ENCODE measurements around the gene CHST2. TPM values are rescaled to one million over a fixed set of nuclear protein-coding genes. Genes with fewer than 3 reads are reported as not detected.

The CHST2 gene
- total RNA-seq, 1 experiment from 2014 or later = 0.26 TPM

DNA sequence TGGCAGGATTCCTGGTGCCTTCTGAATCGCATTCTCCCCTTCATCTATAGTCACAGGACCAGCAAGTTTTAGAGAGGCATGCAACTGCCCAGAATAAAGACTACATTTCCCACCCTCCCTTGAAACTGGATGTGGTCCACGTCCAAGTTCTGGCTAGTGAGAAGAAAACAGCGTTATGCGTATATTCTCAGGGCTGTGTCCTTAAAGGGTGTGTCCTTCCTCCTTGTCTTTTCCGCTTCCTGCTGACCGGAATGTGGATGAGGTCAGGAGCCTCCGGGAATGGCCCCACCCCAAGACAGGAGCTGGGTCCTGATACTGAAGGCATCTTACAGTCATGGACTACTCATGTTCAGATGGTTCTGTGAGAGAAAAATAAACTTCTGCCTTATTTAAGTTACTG lies 20.2 kb downstream of the CHST2 start:
- ATAC-seq = no peak
- BruUV-seq (replicated peaks) = no TSS peak
- no peaks in the 10 kb centered on the region for H3K9me3 ChIP-seq (ENCODE audit: control insufficient read depth, insufficient read depth, low read depth, low read length)
- no peak for TF ChIP-seq POLR2AphosphoS5 (IDR thresholded peaks at IDR 0.05; ENCODE audit: low read depth, low read length)
- no peaks in the 10 kb centered on the region for H3K36me3 ChIP-seq (ENCODE audit: control insufficient read depth, insufficient read depth, low read length)
- no peak overlapping the region for H3K27ac ChIP-seq (ENCODE audit: low read length)
- in situ Hi-C loops (cut with HindIII; ENCODE audit: low pct_unique_long_range_greater_than_20kb, low sequenced_read_pairs) = no loop called here
- DNase-seq (ENCODE audit: low read depth, low spot score) = no peak
- peaks cover 3% of the 10 kb centered on the region; the same call in 1 of the 2 replicates for H3K27me3 ChIP-seq (ENCODE audit: control insufficient read depth, insufficient read depth, low read length)
- POLR2A ChIA-PET = no interaction called here
- intact Hi-C loops (cut with micrococcal nuclease; ENCODE audit: unreplicated experiment) = no loop called here
- no peaks in the 10 kb centered on the region for H3K4me1 ChIP-seq (ENCODE audit: control insufficient read depth, insufficient read depth, low read length)
- H3K4me3 ChIP-seq (ENCODE audit: low read depth in 2 of 2, low read length in 2 of 2) = no peak overlapping the region
- CTCF ChIA-PET = no interaction called here

DNA sequence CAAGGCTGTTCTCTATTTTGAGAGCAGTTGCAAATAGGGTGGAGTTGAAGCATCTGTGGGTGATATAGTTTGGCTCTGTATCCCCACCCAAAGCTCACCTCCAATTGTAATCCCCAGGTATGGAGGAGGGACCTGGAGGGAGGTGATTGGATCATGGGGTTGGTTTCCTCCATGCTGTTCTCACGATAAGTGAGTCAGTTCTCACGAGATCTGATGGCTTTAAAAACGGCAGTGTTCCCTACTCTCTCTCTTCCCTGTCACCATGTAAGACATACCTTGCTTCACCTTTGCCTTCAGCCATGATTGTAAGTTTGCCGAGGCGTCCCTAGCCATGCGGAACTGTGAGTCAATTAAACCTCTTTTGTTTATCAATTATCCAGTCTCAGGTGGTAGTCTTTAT lies 21.0 kb downstream of the CHST2 start:
- DNase-seq (ENCODE audit: low read depth, low spot score) (no peak), ATAC-seq (no peak)
- Histone ChIP-seq H3K36me3 (ENCODE audit: control insufficient read depth, insufficient read depth, low read length) (no peaks in the 10 kb centered on the region), H3K27me3 (ENCODE audit: control insufficient read depth, insufficient read depth, low read length) (peaks cover 3% of the 10 kb centered on the region; the same call in 1 of the 2 replicates), H3K4me3 (ENCODE audit: low read depth in 2 of 2, low read length in 2 of 2) (no peak overlapping the region), H3K4me1 (ENCODE audit: control insufficient read depth, insufficient read depth, low read length) (no peaks in the 10 kb centered on the region), H3K9me3 (ENCODE audit: control insufficient read depth, insufficient read depth, low read depth, low read length) (no peaks in the 10 kb centered on the region), H3K27ac (ENCODE audit: low read length) (no peak overlapping the region)
- CTCF ChIA-PET = no interaction called here
- in situ Hi-C loops (cut with HindIII; ENCODE audit: low pct_unique_long_range_greater_than_20kb, low sequenced_read_pairs) (no loop called here), intact Hi-C loops (cut with micrococcal nuclease; ENCODE audit: unreplicated experiment) (no loop called here)
- TF ChIP-seq, protein P1, sequence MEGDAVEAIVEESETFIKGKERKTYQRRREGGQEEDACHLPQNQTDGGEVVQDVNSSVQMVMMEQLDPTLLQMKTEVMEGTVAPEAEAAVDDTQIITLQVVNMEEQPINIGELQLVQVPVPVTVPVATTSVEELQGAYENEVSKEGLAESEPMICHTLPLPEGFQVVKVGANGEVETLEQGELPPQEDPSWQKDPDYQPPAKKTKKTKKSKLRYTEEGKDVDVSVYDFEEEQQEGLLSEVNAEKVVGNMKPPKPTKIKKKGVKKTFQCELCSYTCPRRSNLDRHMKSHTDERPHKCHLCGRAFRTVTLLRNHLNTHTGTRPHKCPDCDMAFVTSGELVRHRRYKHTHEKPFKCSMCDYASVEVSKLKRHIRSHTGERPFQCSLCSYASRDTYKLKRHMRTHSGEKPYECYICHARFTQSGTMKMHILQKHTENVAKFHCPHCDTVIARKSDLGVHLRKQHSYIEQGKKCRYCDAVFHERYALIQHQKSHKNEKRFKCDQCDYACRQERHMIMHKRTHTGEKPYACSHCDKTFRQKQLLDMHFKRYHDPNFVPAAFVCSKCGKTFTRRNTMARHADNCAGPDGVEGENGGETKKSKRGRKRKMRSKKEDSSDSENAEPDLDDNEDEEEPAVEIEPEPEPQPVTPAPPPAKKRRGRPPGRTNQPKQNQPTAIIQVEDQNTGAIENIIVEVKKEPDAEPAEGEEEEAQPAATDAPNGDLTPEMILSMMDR (IDR thresholded peaks at IDR 0.05) = no peak
- POLR2A ChIA-PET = no interaction called here
- no TSS peak for BruUV-seq (replicated peaks)

- DNase-seq (ENCODE audit: low read depth, low spot score) = no peak
- no peak overlapping the region for H3K4me3 ChIP-seq (ENCODE audit: low read depth in 2 of 2, low read length in 2 of 2)
- CTCF ChIA-PET = no interaction called here
- TF ChIP-seq POLR2AphosphoS5 (IDR thresholded peaks at IDR 0.05; ENCODE audit: low read depth, low read length) (no peak), REST (IDR thresholded peaks at IDR 0.05; ENCODE audit: insufficient read depth in 1 of 2, low read depth in 2 of 2, low read length in 1 of 2) (no peak), SIN3A (IDR thresholded peaks at IDR 0.05; ENCODE audit: borderline replicate concordance, insufficient read depth, low read depth, low read length) (no peak), TCF7L2 (IDR thresholded peaks at IDR 0.05; ENCODE audit: low read depth, low read length) (no peak)
- TF ChIP-seq, protein P1 (IDR thresholded peaks at IDR 0.05) = no peak
- POLR2A ChIA-PET = no interaction called here
- BruUV-seq (replicated peaks) = no TSS peak
- H3K9me3 ChIP-seq (ENCODE audit: control insufficient read depth, insufficient read depth, low read depth, low read length) = no peaks in the 10 kb centered on the region
- intact Hi-C loops (cut with micrococcal nuclease; ENCODE audit: unreplicated experiment) (no loop called here), in situ Hi-C loops (cut with HindIII; ENCODE audit: low pct_unique_long_range_greater_than_20kb, low sequenced_read_pairs) (no loop called here)
- peaks cover 8% of the 10 kb centered on the region for H3K27me3 ChIP-seq (ENCODE audit: control insufficient read depth, insufficient read depth, low read length)
- no peaks in the 10 kb centered on the region for H3K4me1 ChIP-seq (ENCODE audit: control insufficient read depth, insufficient read depth, low read length)
- no peaks in the 10 kb centered on the region for H3K36me3 ChIP-seq (ENCODE audit: control insufficient read depth, insufficient read depth, low read length)
- no peak for ATAC-seq
- H3K27ac ChIP-seq (ENCODE audit: low read length) = no peak overlapping the region
These were observed 22.8 kb downstream of the CHST2 start for GRCh38 chr3:143142354-143142753.
